Ishikawa (cell line): Measurements from ENCODE around the gene SLC2A4.

Experiments
- TF ChIP-seq, protein P1 (sequence below): IDR thresholded peaks from 2 replicates; pipeline ENCODE4 v1.6.1; 2012
- TF ChIP-seq, protein P2 (sequence below): IDR thresholded peaks from 2 replicates; pipeline ENCODE4 v1.6.1; 2012; ENCODE audit warnings: low read depth, mild to moderate bottlenecking

DNA sequence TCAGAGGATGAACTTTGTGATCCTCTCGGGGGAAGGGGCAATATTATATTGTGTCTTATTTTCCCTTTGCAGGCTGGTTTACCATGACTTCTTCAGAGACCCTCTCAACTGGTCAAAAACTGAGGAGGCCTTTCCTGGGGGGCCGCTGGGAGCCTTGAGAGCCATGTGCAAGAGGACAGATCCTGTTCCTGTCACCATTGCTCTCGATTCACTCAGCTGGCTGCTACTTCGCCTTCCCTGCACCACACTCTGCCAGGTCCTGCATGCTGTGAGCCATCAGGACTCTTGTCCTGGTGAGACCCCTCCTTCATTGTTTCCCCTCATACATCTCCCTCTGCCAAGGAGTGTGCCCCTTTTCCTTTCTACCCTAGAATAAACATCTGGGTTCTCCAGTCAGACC lies 27.0 kb upstream of the SLC2A4 start:
- TF ChIP-seq, protein P1, sequence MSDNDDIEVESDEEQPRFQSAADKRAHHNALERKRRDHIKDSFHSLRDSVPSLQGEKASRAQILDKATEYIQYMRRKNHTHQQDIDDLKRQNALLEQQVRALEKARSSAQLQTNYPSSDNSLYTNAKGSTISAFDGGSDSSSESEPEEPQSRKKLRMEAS = no peak
- TF ChIP-seq, protein P2, sequence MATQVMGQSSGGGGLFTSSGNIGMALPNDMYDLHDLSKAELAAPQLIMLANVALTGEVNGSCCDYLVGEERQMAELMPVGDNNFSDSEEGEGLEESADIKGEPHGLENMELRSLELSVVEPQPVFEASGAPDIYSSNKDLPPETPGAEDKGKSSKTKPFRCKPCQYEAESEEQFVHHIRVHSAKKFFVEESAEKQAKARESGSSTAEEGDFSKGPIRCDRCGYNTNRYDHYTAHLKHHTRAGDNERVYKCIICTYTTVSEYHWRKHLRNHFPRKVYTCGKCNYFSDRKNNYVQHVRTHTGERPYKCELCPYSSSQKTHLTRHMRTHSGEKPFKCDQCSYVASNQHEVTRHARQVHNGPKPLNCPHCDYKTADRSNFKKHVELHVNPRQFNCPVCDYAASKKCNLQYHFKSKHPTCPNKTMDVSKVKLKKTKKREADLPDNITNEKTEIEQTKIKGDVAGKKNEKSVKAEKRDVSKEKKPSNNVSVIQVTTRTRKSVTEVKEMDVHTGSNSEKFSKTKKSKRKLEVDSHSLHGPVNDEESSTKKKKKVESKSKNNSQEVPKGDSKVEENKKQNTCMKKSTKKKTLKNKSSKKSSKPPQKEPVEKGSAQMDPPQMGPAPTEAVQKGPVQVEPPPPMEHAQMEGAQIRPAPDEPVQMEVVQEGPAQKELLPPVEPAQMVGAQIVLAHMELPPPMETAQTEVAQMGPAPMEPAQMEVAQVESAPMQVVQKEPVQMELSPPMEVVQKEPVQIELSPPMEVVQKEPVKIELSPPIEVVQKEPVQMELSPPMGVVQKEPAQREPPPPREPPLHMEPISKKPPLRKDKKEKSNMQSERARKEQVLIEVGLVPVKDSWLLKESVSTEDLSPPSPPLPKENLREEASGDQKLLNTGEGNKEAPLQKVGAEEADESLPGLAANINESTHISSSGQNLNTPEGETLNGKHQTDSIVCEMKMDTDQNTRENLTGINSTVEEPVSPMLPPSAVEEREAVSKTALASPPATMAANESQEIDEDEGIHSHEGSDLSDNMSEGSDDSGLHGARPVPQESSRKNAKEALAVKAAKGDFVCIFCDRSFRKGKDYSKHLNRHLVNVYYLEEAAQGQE = no peak
